BE2C (cell line): Measurements from ENCODE around the gene SZT2.
A peak's percentile ranks its signal among the peaks of the same experiment; 100 is the strongest.

Source experiments
- DNase-seq: peaks from one replicate; pipeline ENCODE4 v3.0.0-alpha.2; 2020
- H3K27me3 ChIP-seq: fragments of 250-450 bp; sonication (Bioruptor Pico); 2 replicates; pipeline ENCODE4 v1.5.1; 2020; ENCODE audit warnings: mild to moderate bottlenecking
- H3K36me3 ChIP-seq: fragments of 250-450 bp; sonication (Bioruptor Pico); 2 replicates; pipeline ENCODE4 v1.5.1; 2020; ENCODE audit warnings: mild to moderate bottlenecking
- H3K4me1 ChIP-seq: fragments of 250-450 bp; sonication (Bioruptor Pico); 2 replicates; pipeline ENCODE4 v1.5.1; 2020
- H3K4me3 ChIP-seq: 2 replicates; pipeline ENCODE4 v1.5.1; 2011; ENCODE audit warnings: low read depth, low read length
- H3K9me3 ChIP-seq: fragments of 250-450 bp; sonication (Bioruptor Pico); 2 replicates; pipeline ENCODE4 v1.5.1; 2020
- CTCF ChIP-seq: IDR thresholded peaks from 2 replicates; pipeline ENCODE4 v1.5.1; 2012; ENCODE audit warnings: mild to moderate bottlenecking, low read depth, low read length

SZT2 gene

GRCh38 chr1:43352351-43352705 lies 37.4 kb upstream of the SZT2 start:
- Histone ChIP-seq H3K9me3 (no peaks in the 10 kb centered on the region), H3K27me3 (no peaks in the 10 kb centered on the region), H3K36me3 (no peaks in the 10 kb centered on the region), H3K4me1 (no peaks in the 10 kb centered on the region), H3K4me3 (no peak overlapping the region)
- TF ChIP-seq CTCF: no peak
- no peak for DNase-seq

- H3K4me3 ChIP-seq: no peak overlapping the region
- H3K4me1 ChIP-seq: no peaks in the 10 kb centered on the region
- no peaks in the 10 kb centered on the region for H3K9me3 ChIP-seq
- no peaks in the 10 kb centered on the region for H3K36me3 ChIP-seq
- no peak for TF ChIP-seq CTCF
- no peaks in the 10 kb centered on the region for H3K27me3 ChIP-seq
- no peak for DNase-seq
Measured at GRCh38 chr1:43352881-43353280, 36.8 kb upstream of the SZT2 start.

- TF ChIP-seq CTCF: no peak
- H3K4me3 ChIP-seq: no peak overlapping the region
- H3K4me1 ChIP-seq: no peaks in the 10 kb centered on the region
- DNase-seq: no peak
- H3K36me3 ChIP-seq: no peaks in the 10 kb centered on the region; the same call in 1 of the 2 replicates
- H3K9me3 ChIP-seq: no peaks in the 10 kb centered on the region
- no peaks in the 10 kb centered on the region for H3K27me3 ChIP-seq
Measured at GRCh38 chr1:43354471-43354870, 35.2 kb upstream of the SZT2 start.

GRCh38 chr1:43354936-43355335 lies 34.8 kb upstream of the SZT2 start:
- DNase-seq: no peak
- no peak for TF ChIP-seq CTCF
- no peaks in the 10 kb centered on the region for H3K4me1 ChIP-seq
- H3K36me3 ChIP-seq: peaks cover 3% of the 10 kb centered on the region
- H3K9me3 ChIP-seq: no peaks in the 10 kb centered on the region
- H3K27me3 ChIP-seq: no peaks in the 10 kb centered on the region
- H3K4me3 ChIP-seq: no peak overlapping the region

GRCh38 chr1:43357251-43357650 lies 32.4 kb upstream of the SZT2 start:
- H3K9me3 ChIP-seq: no peaks in the 10 kb centered on the region
- H3K4me3 ChIP-seq: no peak overlapping the region
- H3K27me3 ChIP-seq: no peaks in the 10 kb centered on the region
- no peak for TF ChIP-seq CTCF
- H3K4me1 ChIP-seq: no peaks in the 10 kb centered on the region
- peaks cover 24% of the 10 kb centered on the region for H3K36me3 ChIP-seq
- DNase-seq: no peak

- peak; percentile 27; the same call in 1 of the 2 replicates for TF ChIP-seq CTCF
- H3K9me3 ChIP-seq: no peaks in the 10 kb centered on the region
- peak; percentile 18 for DNase-seq
- H3K36me3 ChIP-seq: peaks cover 24% of the 10 kb centered on the region
- no peaks in the 10 kb centered on the region for H3K4me1 ChIP-seq
- H3K4me3 ChIP-seq: peak overlapping the region; percentile 76
- no peaks in the 10 kb centered on the region for H3K27me3 ChIP-seq
Measured at GRCh38 chr1:43358121-43358745, 31.5 kb upstream of the SZT2 start.
